Measurements from ENCODE around the gene MYO5B.

The MYO5B gene

GRCh38 chr18:50038448-50038847 is 156.5 kb downstream of the MYO5B start:
- no peak for DNase-seq
- Histone ChIP-seq H3K27me3 (ENCODE audit: insufficient read depth, low read length, poor library complexity) (no peaks in the 10 kb centered on the region), H4K8ac (ENCODE audit: low read depth, low read length) (no peak overlapping the region), H3K36me3 (ENCODE audit: control insufficient read depth, insufficient read depth, low read length) (no peaks in the 10 kb centered on the region), H4K5ac (ENCODE audit: low read length) (no peak overlapping the region), H3K23ac (ENCODE audit: low read length) (no peak overlapping the region), H3K4me1 (ENCODE audit: control insufficient read depth, low read depth, low read length) (no peaks in the 10 kb centered on the region), H3K18ac (ENCODE audit: low read length) (no peak overlapping the region), H3K27ac (ENCODE audit: low read depth, low read length) (no peak overlapping the region), H3K4me3 (ENCODE audit: low read length) (no peak overlapping the region), H3K4ac (ENCODE audit: low read depth, low read length) (no peak overlapping the region), H3K4me2 (ENCODE audit: low read length) (no peak overlapping the region), H3K56ac (ENCODE audit: low read length) (no peak overlapping the region), H2BK15ac (replicated peaks; ENCODE audit: low read depth) (no peak overlapping the region), H3K79me1 (ENCODE audit: low read length) (no peaks in the 10 kb centered on the region), H3K79me2 (ENCODE audit: control insufficient read depth, insufficient read depth, low read length) (no peaks in the 10 kb centered on the region), H2AK5ac (ENCODE audit: low read length) (no peak overlapping the region), H3K9ac (ENCODE audit: low read length) (no peak overlapping the region), H2BK120ac (ENCODE audit: low read depth, low read length) (no peak overlapping the region), H2BK5ac (ENCODE audit: low read length) (no peak overlapping the region)
- no CpG with 5 or more reads among the region's 5 CpGs for WGBS (ENCODE audit: extremely low coverage, insufficient coverage, low lambda C conversion rate)

- H3K36me3 ChIP-seq (ENCODE audit: control insufficient read depth, insufficient read depth, low read length) = no peaks in the 10 kb centered on the region
- no peaks in the 10 kb centered on the region for H3K27me3 ChIP-seq (ENCODE audit: insufficient read depth, low read length, poor library complexity)
- no peak overlapping the region for H2BK5ac ChIP-seq (ENCODE audit: low read length)
- H3K4ac ChIP-seq (ENCODE audit: low read depth, low read length) = no peak overlapping the region
- no peak for DNase-seq
- no peak overlapping the region for H3K27ac ChIP-seq (ENCODE audit: low read depth, low read length)
- H3K56ac ChIP-seq (ENCODE audit: low read length) = no peak overlapping the region
- no peak overlapping the region for H2BK15ac ChIP-seq (replicated peaks; ENCODE audit: low read depth)
- H3K18ac ChIP-seq (ENCODE audit: low read length) = no peak overlapping the region
- H4K8ac ChIP-seq (ENCODE audit: low read depth, low read length) = no peak overlapping the region
- H3K4me3 ChIP-seq (ENCODE audit: low read length) = no peak overlapping the region
- no peak overlapping the region for H3K4me2 ChIP-seq (ENCODE audit: low read length)
- no peak overlapping the region for H2AK5ac ChIP-seq (ENCODE audit: low read length)
- no peaks in the 10 kb centered on the region for H3K79me2 ChIP-seq (ENCODE audit: control insufficient read depth, insufficient read depth, low read length)
- H3K23ac ChIP-seq (ENCODE audit: low read length) = no peak overlapping the region
- no peak overlapping the region for H3K9ac ChIP-seq (ENCODE audit: low read length)
- H2BK120ac ChIP-seq (ENCODE audit: low read depth, low read length) = no peak overlapping the region
- no peaks in the 10 kb centered on the region for H3K79me1 ChIP-seq (ENCODE audit: low read length)
- no peaks in the 10 kb centered on the region for H3K4me1 ChIP-seq (ENCODE audit: control insufficient read depth, low read depth, low read length)
- no peak overlapping the region for H4K5ac ChIP-seq (ENCODE audit: low read length)
Observed at GRCh38 chr18:50034029-50034428, 160.9 kb downstream of the MYO5B start.

- H3K36me3 ChIP-seq (ENCODE audit: control insufficient read depth, insufficient read depth, low read length) = no peaks in the 10 kb centered on the region
- WGBS (ENCODE audit: extremely low coverage, insufficient coverage, low lambda C conversion rate) = no CpG with 5 or more reads among the region's 6 CpGs
- no peaks in the 10 kb centered on the region for H3K27me3 ChIP-seq (ENCODE audit: insufficient read depth, low read length, poor library complexity)
- no peaks in the 10 kb centered on the region for H3K4me1 ChIP-seq (ENCODE audit: control insufficient read depth, low read depth, low read length)
- H3K4me3 ChIP-seq (ENCODE audit: low read length) = no peak overlapping the region
- H2BK15ac ChIP-seq (replicated peaks; ENCODE audit: low read depth) = no peak overlapping the region
- H3K56ac ChIP-seq (ENCODE audit: low read length) = no peak overlapping the region
- no peaks in the 10 kb centered on the region for H3K79me1 ChIP-seq (ENCODE audit: low read length)
- H2BK120ac ChIP-seq (ENCODE audit: low read depth, low read length) = no peak overlapping the region
- no peak overlapping the region for H3K4ac ChIP-seq (ENCODE audit: low read depth, low read length)
- no peak overlapping the region for H4K8ac ChIP-seq (ENCODE audit: low read depth, low read length)
- no peak overlapping the region for H4K5ac ChIP-seq (ENCODE audit: low read length)
- H3K18ac ChIP-seq (ENCODE audit: low read length) = no peak overlapping the region
- no peaks in the 10 kb centered on the region for H3K79me2 ChIP-seq (ENCODE audit: control insufficient read depth, insufficient read depth, low read length)
- no peak overlapping the region for H3K4me2 ChIP-seq (ENCODE audit: low read length)
- H3K9ac ChIP-seq (ENCODE audit: low read length) = no peak overlapping the region
- no peak overlapping the region for H3K23ac ChIP-seq (ENCODE audit: low read length)
- H2BK5ac ChIP-seq (ENCODE audit: low read length) = no peak overlapping the region
- no peak for DNase-seq
- no peak overlapping the region for H3K27ac ChIP-seq (ENCODE audit: low read depth, low read length)
- no peak overlapping the region for H2AK5ac ChIP-seq (ENCODE audit: low read length)
Observed at GRCh38 chr18:50033004-50033403, 161.9 kb downstream of the MYO5B start.

- no peak overlapping the region for H3K18ac ChIP-seq (ENCODE audit: low read length)
- no peak overlapping the region for H2BK120ac ChIP-seq (ENCODE audit: low read depth, low read length)
- H3K4me1 ChIP-seq (ENCODE audit: control insufficient read depth, low read depth, low read length) = no peaks in the 10 kb centered on the region
- H3K4me2 ChIP-seq (ENCODE audit: low read length) = no peak overlapping the region
- no peak for DNase-seq
- no peaks in the 10 kb centered on the region for H3K79me2 ChIP-seq (ENCODE audit: control insufficient read depth, insufficient read depth, low read length)
- no peak overlapping the region for H2BK15ac ChIP-seq (replicated peaks; ENCODE audit: low read depth)
- no peak overlapping the region for H2AK5ac ChIP-seq (ENCODE audit: low read length)
- no peak overlapping the region for H3K4me3 ChIP-seq (ENCODE audit: low read length)
- H3K79me1 ChIP-seq (ENCODE audit: low read length) = no peaks in the 10 kb centered on the region
- no peak overlapping the region for H4K5ac ChIP-seq (ENCODE audit: low read length)
- no peak overlapping the region for H3K23ac ChIP-seq (ENCODE audit: low read length)
- no peak overlapping the region for H3K4ac ChIP-seq (ENCODE audit: low read depth, low read length)
- no peaks in the 10 kb centered on the region for H3K36me3 ChIP-seq (ENCODE audit: control insufficient read depth, insufficient read depth, low read length)
- H3K9ac ChIP-seq (ENCODE audit: low read length) = no peak overlapping the region
- H3K56ac ChIP-seq (ENCODE audit: low read length) = no peak overlapping the region
- WGBS (ENCODE audit: extremely low coverage, insufficient coverage, low lambda C conversion rate) = no CpG with 5 or more reads among the region's 4 CpGs
- H2BK5ac ChIP-seq (ENCODE audit: low read length) = no peak overlapping the region
- H3K27ac ChIP-seq (ENCODE audit: low read depth, low read length) = no peak overlapping the region
- H3K27me3 ChIP-seq (ENCODE audit: insufficient read depth, low read length, poor library complexity) = no peaks in the 10 kb centered on the region
- H4K8ac ChIP-seq (ENCODE audit: low read depth, low read length) = no peak overlapping the region
Observed at GRCh38 chr18:50030146-50030545, 164.8 kb downstream of the MYO5B start.

GRCh38 chr18:50027996-50028395 is 167.0 kb downstream of the MYO5B start:
- H3K4ac ChIP-seq (ENCODE audit: low read depth, low read length) = no peak overlapping the region
- no peak overlapping the region for H2BK15ac ChIP-seq (replicated peaks; ENCODE audit: low read depth)
- H3K4me1 ChIP-seq (ENCODE audit: control insufficient read depth, low read depth, low read length) = no peaks in the 10 kb centered on the region
- H3K56ac ChIP-seq (ENCODE audit: low read length) = no peak overlapping the region
- DNase-seq = no peak
- no CpG with 5 or more reads among the region's 2 CpGs for WGBS (ENCODE audit: extremely low coverage, insufficient coverage, low lambda C conversion rate)
- no peaks in the 10 kb centered on the region for H3K79me2 ChIP-seq (ENCODE audit: control insufficient read depth, insufficient read depth, low read length)
- H3K18ac ChIP-seq (ENCODE audit: low read length) = no peak overlapping the region
- H2BK120ac ChIP-seq (ENCODE audit: low read depth, low read length) = no peak overlapping the region
- H3K4me3 ChIP-seq (ENCODE audit: low read length) = no peak overlapping the region
- no peak overlapping the region for H3K4me2 ChIP-seq (ENCODE audit: low read length)
- H3K36me3 ChIP-seq (ENCODE audit: control insufficient read depth, insufficient read depth, low read length) = no peaks in the 10 kb centered on the region
- H4K5ac ChIP-seq (ENCODE audit: low read length) = no peak overlapping the region
- no peak overlapping the region for H2BK5ac ChIP-seq (ENCODE audit: low read length)
- H3K23ac ChIP-seq (ENCODE audit: low read length) = no peak overlapping the region
- no peak overlapping the region for H3K27ac ChIP-seq (ENCODE audit: low read depth, low read length)
- H3K79me1 ChIP-seq (ENCODE audit: low read length) = no peaks in the 10 kb centered on the region
- H4K8ac ChIP-seq (ENCODE audit: low read depth, low read length) = no peak overlapping the region
- no peak overlapping the region for H3K9ac ChIP-seq (ENCODE audit: low read length)
- no peak overlapping the region for H2AK5ac ChIP-seq (ENCODE audit: low read length)
- no peaks in the 10 kb centered on the region for H3K27me3 ChIP-seq (ENCODE audit: insufficient read depth, low read length, poor library complexity)

GRCh38 chr18:50024466-50024865 is 170.5 kb downstream of the MYO5B start:
- no peak overlapping the region for H2BK15ac ChIP-seq (replicated peaks; ENCODE audit: low read depth)
- H2AK5ac ChIP-seq (ENCODE audit: low read length) = no peak overlapping the region
- H3K18ac ChIP-seq (ENCODE audit: low read length) = no peak overlapping the region
- no peak overlapping the region for H4K8ac ChIP-seq (ENCODE audit: low read depth, low read length)
- no peak overlapping the region for H4K5ac ChIP-seq (ENCODE audit: low read length)
- no peak overlapping the region for H3K23ac ChIP-seq (ENCODE audit: low read length)
- no peak for DNase-seq
- no peak overlapping the region for H2BK120ac ChIP-seq (ENCODE audit: low read depth, low read length)
- no peak overlapping the region for H3K9ac ChIP-seq (ENCODE audit: low read length)
- H3K4ac ChIP-seq (ENCODE audit: low read depth, low read length) = no peak overlapping the region
- no peaks in the 10 kb centered on the region for H3K79me2 ChIP-seq (ENCODE audit: control insufficient read depth, insufficient read depth, low read length)
- H3K4me2 ChIP-seq (ENCODE audit: low read length) = no peak overlapping the region
- no peak overlapping the region for H3K27ac ChIP-seq (ENCODE audit: low read depth, low read length)
- H3K36me3 ChIP-seq (ENCODE audit: control insufficient read depth, insufficient read depth, low read length) = no peaks in the 10 kb centered on the region
- no peak overlapping the region for H3K4me3 ChIP-seq (ENCODE audit: low read length)
- H3K79me1 ChIP-seq (ENCODE audit: low read length) = no peaks in the 10 kb centered on the region
- H2BK5ac ChIP-seq (ENCODE audit: low read length) = no peak overlapping the region
- no CpG with 5 or more reads among the region's 3 CpGs for WGBS (ENCODE audit: extremely low coverage, insufficient coverage, low lambda C conversion rate)
- H3K4me1 ChIP-seq (ENCODE audit: control insufficient read depth, low read depth, low read length) = no peaks in the 10 kb centered on the region
- no peak overlapping the region for H3K56ac ChIP-seq (ENCODE audit: low read length)
- H3K27me3 ChIP-seq (ENCODE audit: insufficient read depth, low read length, poor library complexity) = no peaks in the 10 kb centered on the region
